ENCODE data around the gene C10orf105.

Gene C10orf105

DNA sequence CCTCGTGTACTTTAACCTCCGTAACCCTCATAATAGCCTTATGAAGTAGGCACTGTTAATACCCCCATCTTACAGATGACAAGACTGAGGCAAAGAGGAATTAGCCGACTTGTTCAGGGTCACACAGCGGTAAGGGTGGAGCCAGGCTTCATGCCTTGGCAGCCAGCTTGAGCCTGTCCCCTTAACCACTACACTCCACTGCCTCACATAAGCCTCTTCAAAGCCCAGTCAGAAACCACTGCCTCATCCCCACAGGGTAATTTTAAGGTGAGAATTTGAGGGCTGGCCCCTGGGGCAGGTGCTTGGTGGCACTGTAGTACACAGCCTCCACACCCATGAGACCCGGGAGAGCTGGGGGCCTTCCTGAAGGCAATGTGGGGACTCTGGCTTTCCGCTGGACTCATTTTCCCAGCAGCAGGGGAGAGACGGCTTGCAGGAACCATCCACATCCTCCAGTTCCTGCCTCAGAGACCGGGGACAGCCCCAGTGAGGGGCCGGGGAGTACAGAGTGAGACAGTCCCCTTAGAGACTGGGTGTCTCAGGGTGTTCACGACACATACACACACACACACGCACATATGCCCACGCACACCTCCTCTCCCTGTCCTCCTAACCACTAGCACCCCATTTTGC lies 7.6 kb upstream of the C10orf105 start:
- TF ChIP-seq, protein P1, sequence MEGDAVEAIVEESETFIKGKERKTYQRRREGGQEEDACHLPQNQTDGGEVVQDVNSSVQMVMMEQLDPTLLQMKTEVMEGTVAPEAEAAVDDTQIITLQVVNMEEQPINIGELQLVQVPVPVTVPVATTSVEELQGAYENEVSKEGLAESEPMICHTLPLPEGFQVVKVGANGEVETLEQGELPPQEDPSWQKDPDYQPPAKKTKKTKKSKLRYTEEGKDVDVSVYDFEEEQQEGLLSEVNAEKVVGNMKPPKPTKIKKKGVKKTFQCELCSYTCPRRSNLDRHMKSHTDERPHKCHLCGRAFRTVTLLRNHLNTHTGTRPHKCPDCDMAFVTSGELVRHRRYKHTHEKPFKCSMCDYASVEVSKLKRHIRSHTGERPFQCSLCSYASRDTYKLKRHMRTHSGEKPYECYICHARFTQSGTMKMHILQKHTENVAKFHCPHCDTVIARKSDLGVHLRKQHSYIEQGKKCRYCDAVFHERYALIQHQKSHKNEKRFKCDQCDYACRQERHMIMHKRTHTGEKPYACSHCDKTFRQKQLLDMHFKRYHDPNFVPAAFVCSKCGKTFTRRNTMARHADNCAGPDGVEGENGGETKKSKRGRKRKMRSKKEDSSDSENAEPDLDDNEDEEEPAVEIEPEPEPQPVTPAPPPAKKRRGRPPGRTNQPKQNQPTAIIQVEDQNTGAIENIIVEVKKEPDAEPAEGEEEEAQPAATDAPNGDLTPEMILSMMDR (IDR thresholded peaks at IDR 0.05): no peak
- Histone ChIP-seq H3K27ac (peak overlapping the region; percentile 38 to 77), H3K4me3 (no peak overlapping the region)
- DNase-seq (ENCODE audit: low spot score): no peak

DNA sequence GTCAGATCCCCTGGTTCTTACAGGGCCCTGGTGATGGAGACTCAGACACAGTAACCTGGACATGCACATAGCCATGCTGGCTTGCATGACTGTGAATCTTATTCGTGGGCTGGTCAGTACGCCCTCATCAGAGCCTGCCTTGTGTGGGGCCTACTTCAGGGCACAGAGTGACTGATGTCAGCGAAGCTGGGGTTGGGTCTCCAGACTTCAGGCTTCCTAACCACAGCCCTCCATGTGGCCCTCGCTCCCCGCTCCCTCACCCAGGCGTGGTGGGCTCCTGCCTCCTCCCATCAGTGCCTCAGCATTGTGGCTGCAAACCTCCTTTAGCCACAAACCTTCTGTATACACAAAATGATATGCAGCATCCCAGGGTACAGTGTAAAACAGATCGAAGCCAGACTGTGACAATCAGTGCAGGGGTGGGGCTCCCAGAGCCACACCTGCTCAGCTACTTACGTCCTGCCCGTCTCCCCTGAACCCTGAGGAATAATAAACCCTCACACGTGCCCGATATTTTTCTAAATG lies 7.1 kb upstream of the C10orf105 start:
- DNase-seq (ENCODE audit: low spot score): no peak
- Histone ChIP-seq H3K27ac (peak overlapping the region in 1 of 2 donors; percentile 77), H3K4me3 (no peak overlapping the region)
- TF ChIP-seq, protein P1 (IDR thresholded peaks at IDR 0.05): no peak

DNA sequence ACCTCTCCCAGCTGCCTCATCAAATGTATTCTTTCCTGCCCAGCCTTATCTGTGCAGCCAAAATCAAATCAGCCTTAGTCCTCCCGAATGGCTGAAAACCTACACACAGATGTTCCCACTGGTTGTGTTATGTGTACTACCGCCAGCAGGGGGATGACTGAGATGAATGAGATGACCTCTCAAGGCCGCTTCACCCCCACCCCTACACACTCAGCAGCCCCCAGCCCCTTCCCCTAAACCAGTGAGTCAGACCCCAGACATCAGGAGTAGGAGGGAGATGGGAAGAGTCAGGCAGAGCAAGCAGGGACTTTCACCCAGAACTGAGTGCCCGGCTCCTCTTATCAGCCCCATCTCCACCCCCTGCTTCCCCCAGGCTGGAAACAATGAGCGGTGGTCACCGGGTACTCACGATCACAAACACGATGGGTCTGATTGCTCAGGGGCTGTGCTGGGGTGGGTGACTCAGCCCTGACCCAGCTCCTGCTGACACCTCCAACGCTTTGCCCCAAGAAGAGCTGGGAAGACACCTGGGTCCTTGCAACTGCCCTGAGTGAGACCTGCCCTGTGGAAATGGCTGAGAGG lies 6.5 kb upstream of the C10orf105 start:
- Histone ChIP-seq H3K27ac (peak overlapping the region in 1 of 2 donors; percentile 27), H3K4me3 (no peak overlapping the region)
- no peak for DNase-seq (ENCODE audit: low spot score)
- TF ChIP-seq, protein P1 (IDR thresholded peaks at IDR 0.05): no peak

DNA sequence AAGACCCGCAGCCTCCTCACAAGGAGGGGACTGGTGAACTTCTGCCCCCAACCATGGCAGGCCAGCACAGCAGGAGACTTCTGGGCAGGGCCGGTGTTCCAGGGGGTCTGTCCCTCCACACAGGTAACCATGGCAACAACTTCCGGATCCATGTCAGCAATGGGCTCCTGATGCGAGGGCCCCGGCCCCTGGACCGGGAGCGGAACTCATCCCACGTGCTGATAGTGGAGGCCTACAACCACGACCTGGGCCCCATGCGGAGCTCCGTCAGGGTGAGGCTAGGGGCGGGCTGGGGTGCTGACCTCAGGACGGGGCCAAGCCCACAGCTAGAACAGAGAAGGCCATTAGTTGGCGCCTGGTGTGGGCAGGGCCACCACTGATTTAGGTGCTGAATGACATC lies 5.7 kb upstream of the C10orf105 start:
- Histone ChIP-seq H3K27ac (no peak overlapping the region), H3K4me3 (no peak overlapping the region)
- TF ChIP-seq, protein P1 (IDR thresholded peaks at IDR 0.05): no peak
- no peak for DNase-seq (ENCODE audit: low spot score)

DNA sequence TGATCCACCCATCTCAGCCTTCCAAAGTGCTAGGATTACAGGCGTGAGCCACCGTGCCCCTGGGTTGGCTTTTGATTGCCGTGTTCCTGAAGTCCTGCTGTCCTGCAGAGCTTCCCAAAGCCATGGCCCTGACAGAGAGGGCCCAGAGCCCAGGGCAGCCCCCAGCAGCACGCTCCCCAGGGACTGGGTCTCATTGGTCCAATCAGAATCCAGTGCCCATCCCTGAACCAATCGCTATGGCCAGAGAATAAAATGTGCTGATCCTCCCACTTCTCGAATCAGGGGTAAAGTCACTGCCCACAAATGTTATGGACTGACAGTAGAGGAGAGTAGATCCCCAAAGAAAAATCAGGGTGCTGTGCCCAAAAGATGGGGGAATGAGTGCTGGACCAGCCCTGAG lies 5.0 kb upstream of the C10orf105 start:
- TF ChIP-seq, protein P1 (IDR thresholded peaks at IDR 0.05): no peak
- H3K27ac ChIP-seq: no peak overlapping the region
- H3K4me3 ChIP-seq: no peak overlapping the region
- DNase-seq (ENCODE audit: low spot score): no peak

DNA sequence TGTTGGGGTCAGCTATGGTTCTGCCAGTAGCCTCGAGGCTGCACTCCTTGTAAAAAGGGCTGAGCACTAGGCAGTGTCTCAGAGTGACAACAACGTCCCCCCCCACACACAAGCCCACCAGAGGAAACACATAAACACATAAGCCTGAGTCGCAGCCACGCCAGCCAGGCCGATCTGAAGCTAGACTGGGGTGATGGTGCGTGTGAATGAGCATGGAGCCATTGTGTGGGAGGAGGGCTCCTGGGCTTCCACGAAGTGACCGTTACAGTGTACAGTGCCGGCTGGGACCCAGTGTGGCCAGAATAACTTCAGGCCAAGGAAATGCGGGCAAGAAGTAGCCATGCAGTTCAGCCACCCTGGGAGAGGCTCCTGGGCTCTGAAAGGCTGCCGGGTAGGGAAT lies 3.7 kb upstream of the C10orf105 start:
- TF ChIP-seq, protein P1 (IDR thresholded peaks at IDR 0.05): no peak
- DNase-seq (ENCODE audit: low spot score): no peak
- Histone ChIP-seq H3K27ac (no peak overlapping the region), H3K4me3 (no peak overlapping the region)

DNA sequence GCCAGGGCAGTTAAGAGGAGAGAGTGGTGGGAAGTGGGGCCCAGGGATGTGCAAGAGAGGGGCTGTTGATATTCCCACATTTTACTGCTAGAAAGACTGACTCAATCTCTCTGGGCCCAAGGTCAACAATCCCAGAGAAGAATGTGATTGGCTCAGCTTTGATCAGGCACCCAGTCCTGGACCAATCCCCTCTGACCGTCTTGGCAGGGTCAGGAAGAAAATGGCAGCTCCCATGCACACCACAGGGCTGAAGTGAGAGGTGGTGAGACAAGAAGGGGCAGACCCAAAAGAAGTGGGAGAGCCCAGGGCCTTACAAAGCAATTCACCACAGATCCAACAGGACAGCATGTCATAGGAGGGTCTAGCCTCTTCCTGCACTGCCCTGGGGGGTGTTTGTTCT lies 3.3 kb upstream of the C10orf105 start:
- DNase-seq (ENCODE audit: low spot score): no peak
- no peak overlapping the region for H3K4me3 ChIP-seq
- no peak overlapping the region for H3K27ac ChIP-seq
- TF ChIP-seq, protein P1 (IDR thresholded peaks at IDR 0.05): no peak

Measured in coronary artery (tissue), 2 donors.